H1 (cell line): Measurements from ENCODE around the gene TSSC4. TPM values are rescaled to one million over a fixed set of nuclear protein-coding genes. Genes with fewer than 3 reads are reported as not detected.

Experiments
- CBX8 ChIP-seq: fragments of 300-800, 300-1000 bp; sonication (generic); IDR thresholded peaks from 2 replicates; pipeline ENCODE4 v1.7.1; 2016; ENCODE audit warnings: low read depth, low read length, borderline replicate concordance
- JUND ChIP-seq: IDR thresholded peaks from 2 replicates; pipeline ENCODE4 v1.6.1; 2011; ENCODE audit warnings: mild to moderate bottlenecking, improper control_type of control experiment, low read length
- NRF1 ChIP-seq: IDR thresholded peaks from 2 replicates; pipeline ENCODE4 v1.6.1; 2011; ENCODE audit warnings: mild to moderate bottlenecking, low read depth, low read length, improper control_type of control experiment
- POLR2AphosphoS5 ChIP-seq: IDR thresholded peaks from 2 replicates; pipeline ENCODE4 v1.6.1; 2011; ENCODE audit warnings: low read depth, low read length
- SIN3A ChIP-seq, 2 experiments: IDR thresholded peaks in 1 of 2; conservative IDR thresholded peaks in 1 of 2; 2 replicates each; pipeline ENCODE4 v1.6.1; 2011 to 2012; ENCODE audit warnings: low read length in 2 of 2, improper control_type of control experiment in 1 of 2, low read depth in 1 of 2, mild to moderate bottlenecking in 1 of 2
- SIX5 ChIP-seq: IDR thresholded peaks from 2 replicates; pipeline ENCODE4 v1.6.1; 2011; ENCODE audit warnings: mild to moderate bottlenecking, low read depth, low read length
- SP4 ChIP-seq: IDR thresholded peaks from 2 replicates; pipeline ENCODE4 v1.6.1; 2012; ENCODE audit warnings: low read length, inconsistent platforms
- TBP ChIP-seq: IDR thresholded peaks from 2 replicates; pipeline ENCODE4 v1.6.1; 2011; ENCODE audit warnings: low read depth, low read length, improper control_type of control experiment
- TCF12 ChIP-seq: IDR thresholded peaks from 2 replicates; pipeline ENCODE4 v1.6.1; 2011; ENCODE audit warnings: low read depth, mild to moderate bottlenecking, low read length
- polyA plus RNA-seq, 7 experiments: library from polyadenylated mRNA; depleted of rRNA in 3 of 7; stranded (reverse) in 5 of 7; unstranded in 2 of 7; fragments of >200 nt in 5 of 7; fragments of 200-250 nt in 2 of 7; gene quantifications; 1 replicate in 5 of 7; 2 replicates in 1 of 7; 4 replicates in 1 of 7; pipeline versions ENCODE4 v1.2.1 to v1.2.3, GENCODE V29; 2011 to 2013; ENCODE audit warnings: missing spikeins in 2 of 7, mixed read lengths in 2 of 7
- total RNA-seq: library from RNA; stranded (reverse); fragmentation: NEBNext Ultra II Directional; extraction: Animal tissue kit (Norgen Biotek cat#: 25700); gene quantifications from 2 replicates; pipeline ENCODE4 v1.2.1, GENCODE V29; 2021
- TF ChIP-seq, protein P1 (sequence below), 3 experiments: IDR thresholded peaks; 1 replicate in 2 of 3; 2 replicates in 1 of 3; pipeline versions ENCODE4 v1.5.1 to v1.6.1; 2011; ENCODE audit warnings: low read length in 3 of 3, mild to moderate bottlenecking in 3 of 3, inconsistent platforms in 2 of 3, low read depth in 1 of 3, moderate library complexity in 1 of 3; ENCODE audit not compliant: insufficient read depth in 1 of 3; ENCODE audit errors: control extremely low read depth in 1 of 3

The TSSC4 gene
- total and polyA plus RNA-seq, 2 of the 8 experiments (the other 6 are each of a cell fraction or from before 2014, with no cell fraction given), result 34.0 to 39.3 TPM

DNA sequence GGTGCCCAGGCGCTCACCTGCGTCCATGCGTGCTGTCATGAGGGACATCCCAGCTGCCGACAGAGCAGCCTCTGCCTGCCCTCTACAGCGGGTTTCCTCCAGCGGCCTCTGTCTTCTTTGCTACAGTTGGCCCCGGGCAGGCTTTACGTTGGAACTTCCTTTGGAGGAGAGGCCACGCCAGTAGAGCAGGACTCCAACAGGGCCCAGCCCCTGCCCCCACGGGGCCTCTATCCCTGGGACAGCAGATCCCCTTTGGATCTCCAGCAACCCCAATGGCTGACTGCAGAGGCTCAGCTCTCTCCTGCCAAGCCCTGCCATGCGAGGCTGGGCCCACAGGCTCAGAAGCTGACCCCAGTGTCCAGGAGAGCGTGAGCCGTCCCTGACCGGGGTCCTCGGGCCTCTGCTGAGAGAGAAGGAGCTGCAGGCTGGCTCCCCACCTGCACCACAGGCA lies 31.6 kb downstream of the TSSC4 start (continued):
- TF ChIP-seq, protein P1, sequence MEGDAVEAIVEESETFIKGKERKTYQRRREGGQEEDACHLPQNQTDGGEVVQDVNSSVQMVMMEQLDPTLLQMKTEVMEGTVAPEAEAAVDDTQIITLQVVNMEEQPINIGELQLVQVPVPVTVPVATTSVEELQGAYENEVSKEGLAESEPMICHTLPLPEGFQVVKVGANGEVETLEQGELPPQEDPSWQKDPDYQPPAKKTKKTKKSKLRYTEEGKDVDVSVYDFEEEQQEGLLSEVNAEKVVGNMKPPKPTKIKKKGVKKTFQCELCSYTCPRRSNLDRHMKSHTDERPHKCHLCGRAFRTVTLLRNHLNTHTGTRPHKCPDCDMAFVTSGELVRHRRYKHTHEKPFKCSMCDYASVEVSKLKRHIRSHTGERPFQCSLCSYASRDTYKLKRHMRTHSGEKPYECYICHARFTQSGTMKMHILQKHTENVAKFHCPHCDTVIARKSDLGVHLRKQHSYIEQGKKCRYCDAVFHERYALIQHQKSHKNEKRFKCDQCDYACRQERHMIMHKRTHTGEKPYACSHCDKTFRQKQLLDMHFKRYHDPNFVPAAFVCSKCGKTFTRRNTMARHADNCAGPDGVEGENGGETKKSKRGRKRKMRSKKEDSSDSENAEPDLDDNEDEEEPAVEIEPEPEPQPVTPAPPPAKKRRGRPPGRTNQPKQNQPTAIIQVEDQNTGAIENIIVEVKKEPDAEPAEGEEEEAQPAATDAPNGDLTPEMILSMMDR (IDR thresholded peaks at IDR 0.05; ENCODE audit: control extremely low read depth in 1 of 3, insufficient read depth in 1 of 3, low read depth in 1 of 3, low read length in 3 of 3), result no peak
- TF ChIP-seq NRF1 (no peak), TCF12 (no peak), JUND (no peak), SIN3A (conservative IDR thresholded peaks at IDR 0.05 in 1 of 2, IDR thresholded peaks at IDR 0.05 in 1 of 2; ENCODE audit: low read depth in 1 of 2, low read length in 2 of 2) (no peak), SIX5 (no peak), CBX8 (no peak), TBP (no peak), POLR2AphosphoS5 (no peak), SP4 (no peak)
